Tibial nerve (tissue), 4 donors: ENCODE data around the gene ANXA2R.

Source experiments
- EP300 ChIP-seq, 2 donors: sonication (generic); formaldehyde crosslinking; IDR thresholded peaks; one replicate each; pipeline ENCODE4 v1.6.1; 2017; ENCODE audit warnings: antibody characterized with exemption in 2 of 2, mild to moderate bottlenecking in 1 of 2
- POLR2A ChIP-seq, 2 donors: fragments of 450-650 bp; IDR thresholded peaks; one replicate each; pipeline ENCODE4 v1.6.1; 2017; ENCODE audit warnings: antibody characterized with exemption in 2 of 2, mild to moderate bottlenecking in 2 of 2, moderate library complexity in 2 of 2
- TF ChIP-seq, protein P1 (sequence below), 5 experiments: fragments of 200-600 bp in 3 of 5; fragments of 450-650 bp in 2 of 5; sonication (generic) in 3 of 5; IDR thresholded peaks; one replicate each; pipeline ENCODE4 v1.5.1; 2016 to 2019; ENCODE audit warnings: antibody characterized with exemption in 5 of 5, mild to moderate bottlenecking in 3 of 5, moderate library complexity in 2 of 5

- TF ChIP-seq POLR2A (IDR thresholded peaks at IDR 0.05) (no peak), EP300 (IDR thresholded peaks at IDR 0.05) (no peak)
- TF ChIP-seq, protein P1, sequence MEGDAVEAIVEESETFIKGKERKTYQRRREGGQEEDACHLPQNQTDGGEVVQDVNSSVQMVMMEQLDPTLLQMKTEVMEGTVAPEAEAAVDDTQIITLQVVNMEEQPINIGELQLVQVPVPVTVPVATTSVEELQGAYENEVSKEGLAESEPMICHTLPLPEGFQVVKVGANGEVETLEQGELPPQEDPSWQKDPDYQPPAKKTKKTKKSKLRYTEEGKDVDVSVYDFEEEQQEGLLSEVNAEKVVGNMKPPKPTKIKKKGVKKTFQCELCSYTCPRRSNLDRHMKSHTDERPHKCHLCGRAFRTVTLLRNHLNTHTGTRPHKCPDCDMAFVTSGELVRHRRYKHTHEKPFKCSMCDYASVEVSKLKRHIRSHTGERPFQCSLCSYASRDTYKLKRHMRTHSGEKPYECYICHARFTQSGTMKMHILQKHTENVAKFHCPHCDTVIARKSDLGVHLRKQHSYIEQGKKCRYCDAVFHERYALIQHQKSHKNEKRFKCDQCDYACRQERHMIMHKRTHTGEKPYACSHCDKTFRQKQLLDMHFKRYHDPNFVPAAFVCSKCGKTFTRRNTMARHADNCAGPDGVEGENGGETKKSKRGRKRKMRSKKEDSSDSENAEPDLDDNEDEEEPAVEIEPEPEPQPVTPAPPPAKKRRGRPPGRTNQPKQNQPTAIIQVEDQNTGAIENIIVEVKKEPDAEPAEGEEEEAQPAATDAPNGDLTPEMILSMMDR (IDR thresholded peaks at IDR 0.05), result no peak
Observed at GRCh38 chr5:43014522-43014921, 25.6 kb downstream of the ANXA2R start.
